Loucy (cell line): ENCODE results near the gene MACROD2.

ENCODE experiments used
- EZH2phosphoT487 ChIP-seq: fragments of 200-600 bp; IDR thresholded peaks from 2 replicates; pipeline ENCODE4 v1.6.1; 2018; ENCODE audit warnings: antibody characterized with exemption, mild to moderate bottlenecking, moderate library complexity, borderline replicate concordance
- TF ChIP-seq, protein P1 (sequence below): fragments of 200-600 bp; sonication (generic); conservative IDR thresholded peaks from 2 replicates; pipeline ENCODE4 v1.5.1; 2014; ENCODE audit warnings: mild to moderate bottlenecking, antibody characterized with exemption, low read length

- TF ChIP-seq, protein P1, sequence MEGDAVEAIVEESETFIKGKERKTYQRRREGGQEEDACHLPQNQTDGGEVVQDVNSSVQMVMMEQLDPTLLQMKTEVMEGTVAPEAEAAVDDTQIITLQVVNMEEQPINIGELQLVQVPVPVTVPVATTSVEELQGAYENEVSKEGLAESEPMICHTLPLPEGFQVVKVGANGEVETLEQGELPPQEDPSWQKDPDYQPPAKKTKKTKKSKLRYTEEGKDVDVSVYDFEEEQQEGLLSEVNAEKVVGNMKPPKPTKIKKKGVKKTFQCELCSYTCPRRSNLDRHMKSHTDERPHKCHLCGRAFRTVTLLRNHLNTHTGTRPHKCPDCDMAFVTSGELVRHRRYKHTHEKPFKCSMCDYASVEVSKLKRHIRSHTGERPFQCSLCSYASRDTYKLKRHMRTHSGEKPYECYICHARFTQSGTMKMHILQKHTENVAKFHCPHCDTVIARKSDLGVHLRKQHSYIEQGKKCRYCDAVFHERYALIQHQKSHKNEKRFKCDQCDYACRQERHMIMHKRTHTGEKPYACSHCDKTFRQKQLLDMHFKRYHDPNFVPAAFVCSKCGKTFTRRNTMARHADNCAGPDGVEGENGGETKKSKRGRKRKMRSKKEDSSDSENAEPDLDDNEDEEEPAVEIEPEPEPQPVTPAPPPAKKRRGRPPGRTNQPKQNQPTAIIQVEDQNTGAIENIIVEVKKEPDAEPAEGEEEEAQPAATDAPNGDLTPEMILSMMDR: no peak
- TF ChIP-seq EZH2phosphoT487: no peak
Measured at GRCh38 chr20:14643146-14643545, 647.8 kb downstream of the MACROD2 start.
